DND-41 (cell line): ENCODE measurements around the gene BPIFB3.
"Not testable (repeated sequence)": the region's sequence is repeated elsewhere in the genome, so short reads cannot be mapped to it uniquely, and the experiment has no call there.

Source experiments
- CTCF ChIP-seq: IDR thresholded peaks from 2 replicates; pipeline ENCODE4 v1.5.1; 2012; ENCODE audit warnings: borderline replicate concordance, low read length, moderate library complexity, mild to moderate bottlenecking; ENCODE audit not compliant: poor library complexity, severe bottlenecking; ENCODE audit errors: extremely low read depth
- EZH2 ChIP-seq: IDR thresholded peaks from 3 replicates; pipeline ENCODE4 v1.6.1; 2012; ENCODE audit warnings: borderline replicate concordance, low read depth, mild to moderate bottlenecking, moderate library complexity, low read length, inconsistent platforms; ENCODE audit not compliant: severe bottlenecking

- not testable (repeated sequence) for TF ChIP-seq CTCF, EZH2
Observed at GRCh38 chr20:33115501-33115900, 61.8 kb downstream of the BPIFB3 start.
